Raji (cell line): ENCODE results near the gene TMEM250.

Experiments
- POLR2A ChIP-seq: IDR thresholded peaks from 2 replicates; pipeline ENCODE4 v1.6.1; 2011; ENCODE audit warnings: low read depth, low read length, control low read depth; ENCODE audit not compliant: insufficient read depth

The TMEM250 gene

GRCh38 chr9:136088481-136088938 lies 30.2 kb downstream of the TMEM250 start:
- no peak for TF ChIP-seq POLR2A

- TF ChIP-seq POLR2A, result no peak
Measured at GRCh38 chr9:136087741-136088480, 30.8 kb downstream of the TMEM250 start.

GRCh38 chr9:136086951-136087740 lies 31.5 kb downstream of the TMEM250 start:
- no peak for TF ChIP-seq POLR2A

- no peak for TF ChIP-seq POLR2A
Measured at GRCh38 chr9:136086213-136086881, 32.3 kb downstream of the TMEM250 start.

- TF ChIP-seq POLR2A, result no peak
Measured at GRCh38 chr9:136085815-136086212, 32.9 kb downstream of the TMEM250 start.

GRCh38 chr9:136084063-136084944 lies 34.4 kb downstream of the TMEM250 start:
- TF ChIP-seq POLR2A, result no peak

- no peak for TF ChIP-seq POLR2A
Measured at GRCh38 chr9:136083558-136084062, 35.1 kb downstream of the TMEM250 start.

GRCh38 chr9:136082496-136083361 lies 35.9 kb downstream of the TMEM250 start:
- no peak for TF ChIP-seq POLR2A

- no peak for TF ChIP-seq POLR2A
Measured at GRCh38 chr9:136081826-136082495, 36.7 kb downstream of the TMEM250 start.

- no peak for TF ChIP-seq POLR2A
Measured at GRCh38 chr9:136081113-136081825, 37.4 kb downstream of the TMEM250 start.

GRCh38 chr9:136080716-136081112 lies 38.0 kb downstream of the TMEM250 start:
- TF ChIP-seq POLR2A, result no peak

- no peak for TF ChIP-seq POLR2A
Measured at GRCh38 chr9:136079916-136080246, 38.8 kb downstream of the TMEM250 start.
